Stomach (tissue), 9 donors: ENCODE measurements around the gene TMEM144. TPM values are rescaled to one million over a fixed set of nuclear protein-coding genes. Genes with fewer than 3 reads are reported as not detected.

Experiments used
- DNase-seq, 2 donors: peaks; one replicate each; pipeline versions ENCODE4 v3.0.0 to v3.0.0-alpha.2; 2013 to 2019
- H3K27ac ChIP-seq, 5 donors: fragments of 200-600 bp in 4 of 5; sonication (generic) in 4 of 5; one replicate each; pipeline ENCODE4 v1.5.1; 2013 to 2019; ENCODE audit warnings: mild to moderate bottlenecking in 1 of 5, moderate library complexity in 1 of 5
- H3K27me3 ChIP-seq, 3 donors: fragments of 200-600 bp; sonication (generic); one replicate each; pipeline ENCODE4 v1.5.1; 2017 to 2019; ENCODE audit warnings: mixed run types in 1 of 3
- H3K36me3 ChIP-seq, 4 donors: fragments of 200-600 bp; sonication (generic); 1 replicate in 3 of 4; 2 replicates in 1 of 4; pipeline ENCODE4 v1.5.1; 2016 to 2019
- H3K4me1 ChIP-seq, 4 donors: fragments of 200-600 bp; sonication (generic); one replicate each; pipeline ENCODE4 v1.5.1; 2016 to 2019
- H3K4me3 ChIP-seq, 4 donors: fragments of 200-600 bp; sonication (generic) in 3 of 4; one replicate each; pipeline ENCODE4 v1.5.1; 2016 to 2019; ENCODE audit warnings: mild to moderate bottlenecking in 1 of 4
- H3K9me3 ChIP-seq, 4 donors: fragments of 200-600 bp; sonication (generic); one replicate each; pipeline ENCODE4 v1.5.1; 2016 to 2019
- CTCF ChIP-seq, 7 experiments: fragments of 450-650 bp in 4 of 7; fragments of 200-600 bp in 3 of 7; sonication (generic) in 3 of 7; IDR thresholded peaks; one replicate each; pipeline ENCODE4 v1.5.1; 2016 to 2019; ENCODE audit warnings: antibody characterized with exemption in 7 of 7, control low read depth in 2 of 7, mild to moderate bottlenecking in 1 of 7
- EP300 ChIP-seq: sonication (generic); formaldehyde crosslinking; IDR thresholded peaks from one replicate; pipeline ENCODE4 v1.6.1; 2017; ENCODE audit warnings: antibody characterized with exemption
- POLR2A ChIP-seq, 4 donors: fragments of 450-650 bp; IDR thresholded peaks; one replicate each; pipeline ENCODE4 v1.6.1; 2016; ENCODE audit warnings: antibody characterized with exemption in 4 of 4, control low read depth in 2 of 4, mild to moderate bottlenecking in 1 of 4, moderate library complexity in 1 of 4
- POLR2AphosphoS5 ChIP-seq, 3 donors: sonication (generic); formaldehyde crosslinking; IDR thresholded peaks; one replicate each; pipeline ENCODE4 v1.6.1; 2016; ENCODE audit warnings: antibody characterized with exemption in 3 of 3
- WGBS, 5 donors: extraction: QIAGEN DNeasy Blood & Tissue Kit in 3 of 5; methylation state at CpG; one replicate each; pipeline versions ENCODE4 v1.1.5 to v1.1.7; 2013 to 2018; 5-methylcytosine and 5-hydroxymethylcytosine counted together
- intact Hi-C: fragments of 100-400 bp; cut with DNase I; formaldehyde crosslinking; loops from one replicate; pipeline ENCODE4 v1.15.1; 2023; ENCODE audit warnings: low total_unique reads
- polyA plus RNA-seq, 3 donors: library from polyadenylated mRNA; stranded (reverse); fragments of 200-250 nt; gene quantifications; one replicate each; pipeline ENCODE4 v1.2.3, GENCODE V29; 2013
- total RNA-seq, 5 donors: library from RNA; depleted of rRNA; stranded (reverse); fragments of >200 nt; gene quantifications; one replicate each; pipeline versions ENCODE4 v1.1.0 to v1.2.3, GENCODE V29; 2014 to 2016
- donor health status: healthy with polysubstance abuse.
- donor health status: Bipolar disorder and iron deficiency.
- donor health status: healthy.

TMEM144 gene
- total and polyA plus RNA-seq, 8 donors = 2.0 to 58.2 (median 2.8) TPM; not detected in 1

GRCh38 chr4:158290912-158291311, 80.6 kb downstream of the TMEM144 start:
- no peaks in the 10 kb centered on the region for H3K4me1 ChIP-seq
- no peak for DNase-seq

GRCh38 chr4:158291334-158292055, 81.2 kb downstream of the TMEM144 start:
- Histone ChIP-seq H3K4me1 (no peaks in the 10 kb centered on the region), H3K27me3 (no peaks in the 10 kb centered on the region), H3K4me3 (no peak overlapping the region), H3K9me3 (peaks cover 0 to 15% (median 11%) of the 10 kb centered on the region in 4 donors), H3K27ac (no peak overlapping the region), H3K36me3 (no peaks in the 10 kb centered on the region)
- no peak for DNase-seq
- 86 to 93% (median 88%) methylated on average over 8 to 11 of the region's 11 CpGs for WGBS, 5 donors
- TF ChIP-seq CTCF (IDR thresholded peaks at IDR 0.05) = no peak
- TF ChIP-seq POLR2AphosphoS5 (IDR thresholded peaks at IDR 0.05) = no peak
- TF ChIP-seq EP300 = no peak
- no peak for TF ChIP-seq POLR2A (IDR thresholded peaks at IDR 0.05)
- intact Hi-C loops = no loop called here

More at GRCh38 chr4:158290912-158291311, 80.6 kb downstream of the TMEM144 start:
- no peaks in the 10 kb centered on the region for H3K27me3 ChIP-seq
- no peak overlapping the region for H3K27ac ChIP-seq
- WGBS, 5 donors = 82 to 93% (median 88%) methylated on average over 5 to 6 of the region's 6 CpGs
- no peak for TF ChIP-seq POLR2A (IDR thresholded peaks at IDR 0.05)
- TF ChIP-seq POLR2AphosphoS5 (IDR thresholded peaks at IDR 0.05) = no peak
- no peak for TF ChIP-seq CTCF (IDR thresholded peaks at IDR 0.05)
- no peak for TF ChIP-seq EP300
- no peaks in the 10 kb centered on the region for H3K36me3 ChIP-seq
- intact Hi-C loops = no loop called here
- H3K9me3 ChIP-seq = peaks cover 0 to 15% (median 11%) of the 10 kb centered on the region in 4 donors
- no peak overlapping the region for H3K4me3 ChIP-seq

- TF ChIP-seq CTCF (IDR thresholded peaks at IDR 0.05) (no peak), EP300 (no peak)
- Histone ChIP-seq H3K9me3 (peaks cover 0 to 15% (median 11%) of the 10 kb centered on the region in 4 donors), H3K27ac (no peak overlapping the region), H3K4me3 (no peak overlapping the region), H3K27me3 (no peaks in the 10 kb centered on the region), H3K4me1 (no peaks in the 10 kb centered on the region), H3K36me3 (no peaks in the 10 kb centered on the region)
- no peak for DNase-seq
- WGBS, 5 donors = 88 to 94% (median 93%) methylated on average over 3 of the region's 3 CpGs
- intact Hi-C loops = no loop called here
These were observed 81.9 kb downstream of the TMEM144 start for GRCh38 chr4:158292156-158292555.

GRCh38 chr4:158295053-158295452, 84.8 kb downstream of the TMEM144 start:
- H3K9me3 ChIP-seq = peaks cover 0 to 25% (median 14%) of the 10 kb centered on the region in 4 donors
- WGBS, 5 donors = 80 to 89% (median 85%) methylated on average over 2 of the region's 2 CpGs
- DNase-seq = no peak

More at GRCh38 chr4:158295053-158295452, 84.8 kb downstream of the TMEM144 start:
- H3K36me3 ChIP-seq = no peaks in the 10 kb centered on the region
- no peak overlapping the region for H3K4me3 ChIP-seq
- no peaks in the 10 kb centered on the region for H3K4me1 ChIP-seq
- no peaks in the 10 kb centered on the region for H3K27me3 ChIP-seq
- intact Hi-C loops = no loop called here
- H3K27ac ChIP-seq = no peak overlapping the region
- TF ChIP-seq POLR2A (IDR thresholded peaks at IDR 0.05) (no peak), EP300 (no peak), POLR2AphosphoS5 (IDR thresholded peaks at IDR 0.05) (no peak), CTCF (IDR thresholded peaks at IDR 0.05) (no peak)
